IMR-90 (cell line): Measurements from ENCODE around the gene METTL15.

ENCODE experiments used
- CEBPB ChIP-seq: IDR thresholded peaks from 2 replicates; pipeline ENCODE4 v1.6.1; 2012; ENCODE audit warnings: low read depth, low read length, improper control_type of control experiment
- FOS ChIP-seq: fragments of 150-350 bp; IDR thresholded peaks from 2 replicates; pipeline ENCODE4 v1.6.1; 2016; ENCODE audit warnings: low read depth, low read length
- MAFK ChIP-seq: IDR thresholded peaks from 2 replicates; pipeline ENCODE4 v1.6.1; 2012; ENCODE audit warnings: low read depth, low read length, improper control_type of control experiment
- MAZ ChIP-seq: IDR thresholded peaks from 2 replicates; pipeline ENCODE4 v1.6.1; 2012; ENCODE audit warnings: low read depth, mild to moderate bottlenecking, low read length, improper control_type of control experiment, moderate library complexity, borderline replicate concordance
- NFE2L2 ChIP-seq: fragments of 150-350 bp; IDR thresholded peaks from 2 replicates; pipeline ENCODE4 v1.6.1; 2016; ENCODE audit warnings: low read depth, mild to moderate bottlenecking, low read length
- POLR2A ChIP-seq: IDR thresholded peaks from 2 replicates; pipeline ENCODE4 v1.6.1; 2012; ENCODE audit warnings: mild to moderate bottlenecking, low read depth, low read length
- RAD21 ChIP-seq: IDR thresholded peaks from 2 replicates; pipeline ENCODE4 v1.6.1; 2012; ENCODE audit warnings: low read length, improper control_type of control experiment
- RFX5 ChIP-seq: IDR thresholded peaks from 2 replicates; pipeline ENCODE4 v1.8.0; 2012; ENCODE audit warnings: low read depth, mild to moderate bottlenecking, low read length, moderate library complexity
- SMC3 ChIP-seq: fragments of 150-350 bp; IDR thresholded peaks from 2 replicates; pipeline ENCODE4 v1.6.1; 2016; ENCODE audit warnings: low read depth, mild to moderate bottlenecking, antibody characterized with exemption, low read length, moderate library complexity
- TF ChIP-seq, protein P1 (sequence below): conservative IDR thresholded peaks from 2 replicates; pipeline ENCODE4 v1.5.1; 2012; ENCODE audit warnings: mild to moderate bottlenecking, low read depth, low read length, improper control_type of control experiment
- TF ChIP-seq, protein P2 (sequence below): fragments of 150-350 bp; IDR thresholded peaks from 2 replicates; pipeline ENCODE4 v1.6.1; 2017; ENCODE audit warnings: mild to moderate bottlenecking, antibody characterized with exemption, low read length, low read depth

- TF ChIP-seq RAD21 (no peak), POLR2A (no peak), SMC3 (no peak), MAFK (peak; percentile 99), NFE2L2 (peak; percentile 98), FOS (peak; percentile 77), MAZ (no peak), RFX5 (no peak), CEBPB (no peak)
- TF ChIP-seq, protein P1, sequence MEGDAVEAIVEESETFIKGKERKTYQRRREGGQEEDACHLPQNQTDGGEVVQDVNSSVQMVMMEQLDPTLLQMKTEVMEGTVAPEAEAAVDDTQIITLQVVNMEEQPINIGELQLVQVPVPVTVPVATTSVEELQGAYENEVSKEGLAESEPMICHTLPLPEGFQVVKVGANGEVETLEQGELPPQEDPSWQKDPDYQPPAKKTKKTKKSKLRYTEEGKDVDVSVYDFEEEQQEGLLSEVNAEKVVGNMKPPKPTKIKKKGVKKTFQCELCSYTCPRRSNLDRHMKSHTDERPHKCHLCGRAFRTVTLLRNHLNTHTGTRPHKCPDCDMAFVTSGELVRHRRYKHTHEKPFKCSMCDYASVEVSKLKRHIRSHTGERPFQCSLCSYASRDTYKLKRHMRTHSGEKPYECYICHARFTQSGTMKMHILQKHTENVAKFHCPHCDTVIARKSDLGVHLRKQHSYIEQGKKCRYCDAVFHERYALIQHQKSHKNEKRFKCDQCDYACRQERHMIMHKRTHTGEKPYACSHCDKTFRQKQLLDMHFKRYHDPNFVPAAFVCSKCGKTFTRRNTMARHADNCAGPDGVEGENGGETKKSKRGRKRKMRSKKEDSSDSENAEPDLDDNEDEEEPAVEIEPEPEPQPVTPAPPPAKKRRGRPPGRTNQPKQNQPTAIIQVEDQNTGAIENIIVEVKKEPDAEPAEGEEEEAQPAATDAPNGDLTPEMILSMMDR = no peak
- TF ChIP-seq, protein P2, sequence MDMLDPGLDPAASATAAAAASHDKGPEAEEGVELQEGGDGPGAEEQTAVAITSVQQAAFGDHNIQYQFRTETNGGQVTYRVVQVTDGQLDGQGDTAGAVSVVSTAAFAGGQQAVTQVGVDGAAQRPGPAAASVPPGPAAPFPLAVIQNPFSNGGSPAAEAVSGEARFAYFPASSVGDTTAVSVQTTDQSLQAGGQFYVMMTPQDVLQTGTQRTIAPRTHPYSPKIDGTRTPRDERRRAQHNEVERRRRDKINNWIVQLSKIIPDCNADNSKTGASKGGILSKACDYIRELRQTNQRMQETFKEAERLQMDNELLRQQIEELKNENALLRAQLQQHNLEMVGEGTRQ = no peak
Measured at GRCh38 chr11:28343304-28344233, 235.4 kb downstream of the METTL15 start.
